HEK293 (cell line): Measurements from ENCODE around the gene TBC1D16.

ENCODE experiments used
- CTCF ChIA-PET: fragments of 350-600 bp; formaldehyde crosslinking; extraction: SDS; loops from one replicate; lab custom pipeline; 2021; ENCODE audit warnings: antibody characterized with exemption; lab: Yijun Ruan, JAX
- POLR2A ChIA-PET: fragments of 300-600 bp; formaldehyde crosslinking; extraction: SDS; loops from one replicate; lab custom pipeline; 2020; ENCODE audit warnings: antibody characterized with exemption, inconsistent platforms; lab: Yijun Ruan, JAX
- H3K27ac ChIP-seq: fragments of 200-500 bp; sonication (Bioruptor generic); 2 replicates; pipeline ENCODE4 v1.5.1; 2014; ENCODE audit warnings: low read depth, low read length, control low read depth, inconsistent platforms; ENCODE audit errors: extremely low read depth
- H3K36me3 ChIP-seq, 2 experiments: fragments of 200-500 bp in 1 of 2; sonication (Bioruptor generic) in 1 of 2; 1 replicate in 1 of 2; 2 replicates in 1 of 2; pipeline ENCODE4 v1.5.1; 2014 to 2017; ENCODE audit warnings: inconsistent platforms in 2 of 2, low read length in 2 of 2; ENCODE audit not compliant: control insufficient read depth in 2 of 2, insufficient read depth in 1 of 2
- H3K4me1 ChIP-seq: fragments of 200-500 bp; sonication (Bioruptor generic); 2 replicates; pipeline ENCODE4 v1.5.1; 2014; ENCODE audit warnings: mild to moderate bottlenecking, low read length, inconsistent platforms; ENCODE audit not compliant: control insufficient read depth, insufficient read depth
- H3K4me3 ChIP-seq: 2 replicates; pipeline ENCODE4 v1.5.1; 2011; ENCODE audit warnings: low read depth, mild to moderate bottlenecking, control low read depth, low read length, moderate library complexity
- H3K9me3 ChIP-seq: fragments of 200-500 bp; sonication (Bioruptor generic); 2 replicates; pipeline ENCODE4 v1.5.1; 2014; ENCODE audit warnings: low read depth, low read length, inconsistent platforms; ENCODE audit not compliant: control insufficient read depth, insufficient read depth
- BCL11A ChIP-seq: fragments of 450-650 bp; formaldehyde crosslinking; IDR thresholded peaks from 2 replicates; pipeline ENCODE4 v1.5.1; 2016; ENCODE audit warnings: low read depth, missing biosample characterization, missing genetic modification characterization
- EGR2 ChIP-seq: fragments of 450-650 bp; formaldehyde crosslinking; IDR thresholded peaks from 2 replicates; pipeline ENCODE4 v1.5.1; 2016; ENCODE audit warnings: low read depth, missing biosample characterization, missing genetic modification characterization
- HOXC10 ChIP-seq: sonication (generic); formaldehyde crosslinking; IDR thresholded peaks from 2 replicates; pipeline ENCODE4 v1.8.1; 2023; ENCODE audit warnings: mild to moderate bottlenecking, missing genetic modification reagents
- KLF1 ChIP-seq: fragments of 450-650 bp; formaldehyde crosslinking; IDR thresholded peaks from 2 replicates; pipeline ENCODE4 v1.5.1; 2016; ENCODE audit warnings: missing biosample characterization, missing genetic modification characterization
- KLF8 ChIP-seq: fragments of 450-650 bp; formaldehyde crosslinking; IDR thresholded peaks from 2 replicates; pipeline ENCODE4 v1.5.1; 2016; ENCODE audit warnings: missing biosample characterization, missing genetic modification characterization
- MYNN ChIP-seq: fragments of 450-650 bp; formaldehyde crosslinking; IDR thresholded peaks from 2 replicates; pipeline ENCODE4 v1.5.1; 2016; ENCODE audit warnings: missing biosample characterization, missing genetic modification characterization, borderline replicate concordance
- SP2 ChIP-seq: fragments of 450-650 bp; formaldehyde crosslinking; IDR thresholded peaks from 2 replicates; pipeline ENCODE4 v1.5.1; 2016; ENCODE audit warnings: missing biosample characterization, missing genetic modification characterization
- YY1 ChIP-seq: fragments of 450-650 bp; formaldehyde crosslinking; IDR thresholded peaks from 2 replicates; pipeline ENCODE4 v1.5.1; 2018; ENCODE audit warnings: missing biosample characterization, missing genetic modification characterization
- ZBTB1 ChIP-seq: fragments of 450-650 bp; formaldehyde crosslinking; IDR thresholded peaks from 2 replicates; pipeline ENCODE4 v1.5.1; 2016; ENCODE audit warnings: missing biosample characterization, missing genetic modification characterization
- ZBTB21 ChIP-seq: fragments of 450-650 bp; formaldehyde crosslinking; IDR thresholded peaks from 2 replicates; pipeline ENCODE4 v1.5.1; 2017; ENCODE audit warnings: missing biosample characterization, missing genetic modification characterization
- ZFHX2 ChIP-seq: fragments of 450-650 bp; formaldehyde crosslinking; conservative IDR thresholded peaks from 2 replicates; pipeline ENCODE4 v1.5.1; 2016; ENCODE audit warnings: missing biosample characterization, missing genetic modification characterization
- ZFP69B ChIP-seq: fragments of 450-650 bp; formaldehyde crosslinking; IDR thresholded peaks from 2 replicates; pipeline ENCODE4 v1.5.1; 2016; ENCODE audit warnings: missing biosample characterization, missing genetic modification characterization
- ZNF112 ChIP-seq: fragments of 450-650 bp; formaldehyde crosslinking; IDR thresholded peaks from 2 replicates; pipeline ENCODE4 v1.5.0; 2017; ENCODE audit warnings: missing biosample characterization, missing genetic modification characterization
- ZNF510 ChIP-seq: fragments of 450-650 bp; formaldehyde crosslinking; IDR thresholded peaks from 2 replicates; pipeline ENCODE4 v1.5.1; 2018; ENCODE audit warnings: mild to moderate bottlenecking, missing genetic modification characterization, missing biosample characterization; ENCODE audit not compliant: insufficient replicate concordance
- ZNF514 ChIP-seq: fragments of 450-650 bp; formaldehyde crosslinking; IDR thresholded peaks from 2 replicates; pipeline ENCODE4 v1.5.1; 2016; ENCODE audit warnings: missing biosample characterization, missing genetic modification characterization
- ZNF621 ChIP-seq: fragments of 450-650 bp; formaldehyde crosslinking; IDR thresholded peaks from 2 replicates; pipeline ENCODE4 v1.5.1; 2017; ENCODE audit warnings: missing biosample characterization, missing genetic modification characterization
- ZSCAN16 ChIP-seq: fragments of 450-650 bp; formaldehyde crosslinking; IDR thresholded peaks from 2 replicates; pipeline ENCODE4 v1.5.1; 2016; ENCODE audit warnings: missing biosample characterization, missing genetic modification characterization
- TF ChIP-seq, protein P1 (sequence below): fragments of 450-650 bp; formaldehyde crosslinking; IDR thresholded peaks from 2 replicates; pipeline ENCODE4 v1.5.1; 2016; ENCODE audit warnings: missing biosample characterization, missing genetic modification characterization
- TF ChIP-seq, protein P2 (sequence below): fragments of 450-650 bp; formaldehyde crosslinking; IDR thresholded peaks from 2 replicates; pipeline ENCODE4 v1.5.1; 2016; ENCODE audit warnings: missing biosample characterization, missing genetic modification characterization, borderline replicate concordance
- TF ChIP-seq, protein P3 (sequence below): fragments of 450-650 bp; formaldehyde crosslinking; IDR thresholded peaks from 2 replicates; pipeline ENCODE4 v1.5.1; 2016; ENCODE audit warnings: missing biosample characterization, missing genetic modification characterization

Gene TBC1D16

DNA sequence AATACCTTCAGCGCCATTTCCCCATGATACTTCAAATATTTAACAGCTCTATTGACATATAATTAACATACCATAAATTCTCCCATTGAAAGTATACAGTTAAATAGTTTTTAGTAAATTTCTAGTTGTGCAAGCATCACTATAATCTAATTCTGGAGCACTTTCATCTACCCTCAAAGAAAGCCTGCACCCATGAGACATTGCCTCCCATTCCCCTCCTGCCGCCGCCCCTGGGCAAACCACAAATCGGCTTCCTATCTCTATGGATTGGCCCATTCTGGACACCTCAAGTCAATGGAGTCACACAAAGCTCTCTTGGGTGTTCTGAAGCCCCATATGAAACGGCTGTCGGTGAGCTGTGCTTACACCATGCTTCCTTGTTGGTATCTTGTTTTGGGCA lies 119.2 kb downstream of the TBC1D16 start:
- ChIA-PET CTCF (interaction anchor here (0.6 to 2.5 kb wide), 13 partner anchors 7 to 205 kb away, joined by 3 to 10 read pairs (median 4); partner anchors contain the start of gene CBX4), POLR2A (interaction anchor here (0.8 to 1.4 kb wide), 2 partner anchors 15 to 120 kb away, joined by 3 to 4 read pairs; partner anchors contain the start of gene CBX8)
- TF ChIP-seq KLF8 (no peak), SP2 (tag by site-specific recombination) (no peak), ZSCAN16 (tag by site-specific recombination) (no peak), YY1 (tag by site-specific recombination) (no peak), ZNF514 (tag by site-specific recombination) (no peak), ZBTB1 (tag by site-specific recombination) (no peak), ZNF621 (tag by site-specific recombination) (no peak), EGR2 (no peak), ZBTB21 (no peak), ZNF112 (tag by site-specific recombination) (no peak)
- TF ChIP-seq, protein P1, sequence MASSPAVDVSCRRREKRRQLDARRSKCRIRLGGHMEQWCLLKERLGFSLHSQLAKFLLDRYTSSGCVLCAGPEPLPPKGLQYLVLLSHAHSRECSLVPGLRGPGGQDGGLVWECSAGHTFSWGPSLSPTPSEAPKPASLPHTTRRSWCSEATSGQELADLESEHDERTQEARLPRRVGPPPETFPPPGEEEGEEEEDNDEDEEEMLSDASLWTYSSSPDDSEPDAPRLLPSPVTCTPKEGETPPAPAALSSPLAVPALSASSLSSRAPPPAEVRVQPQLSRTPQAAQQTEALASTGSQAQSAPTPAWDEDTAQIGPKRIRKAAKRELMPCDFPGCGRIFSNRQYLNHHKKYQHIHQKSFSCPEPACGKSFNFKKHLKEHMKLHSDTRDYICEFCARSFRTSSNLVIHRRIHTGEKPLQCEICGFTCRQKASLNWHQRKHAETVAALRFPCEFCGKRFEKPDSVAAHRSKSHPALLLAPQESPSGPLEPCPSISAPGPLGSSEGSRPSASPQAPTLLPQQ (tag by site-specific recombination): no peak
- TF ChIP-seq, protein P2, sequence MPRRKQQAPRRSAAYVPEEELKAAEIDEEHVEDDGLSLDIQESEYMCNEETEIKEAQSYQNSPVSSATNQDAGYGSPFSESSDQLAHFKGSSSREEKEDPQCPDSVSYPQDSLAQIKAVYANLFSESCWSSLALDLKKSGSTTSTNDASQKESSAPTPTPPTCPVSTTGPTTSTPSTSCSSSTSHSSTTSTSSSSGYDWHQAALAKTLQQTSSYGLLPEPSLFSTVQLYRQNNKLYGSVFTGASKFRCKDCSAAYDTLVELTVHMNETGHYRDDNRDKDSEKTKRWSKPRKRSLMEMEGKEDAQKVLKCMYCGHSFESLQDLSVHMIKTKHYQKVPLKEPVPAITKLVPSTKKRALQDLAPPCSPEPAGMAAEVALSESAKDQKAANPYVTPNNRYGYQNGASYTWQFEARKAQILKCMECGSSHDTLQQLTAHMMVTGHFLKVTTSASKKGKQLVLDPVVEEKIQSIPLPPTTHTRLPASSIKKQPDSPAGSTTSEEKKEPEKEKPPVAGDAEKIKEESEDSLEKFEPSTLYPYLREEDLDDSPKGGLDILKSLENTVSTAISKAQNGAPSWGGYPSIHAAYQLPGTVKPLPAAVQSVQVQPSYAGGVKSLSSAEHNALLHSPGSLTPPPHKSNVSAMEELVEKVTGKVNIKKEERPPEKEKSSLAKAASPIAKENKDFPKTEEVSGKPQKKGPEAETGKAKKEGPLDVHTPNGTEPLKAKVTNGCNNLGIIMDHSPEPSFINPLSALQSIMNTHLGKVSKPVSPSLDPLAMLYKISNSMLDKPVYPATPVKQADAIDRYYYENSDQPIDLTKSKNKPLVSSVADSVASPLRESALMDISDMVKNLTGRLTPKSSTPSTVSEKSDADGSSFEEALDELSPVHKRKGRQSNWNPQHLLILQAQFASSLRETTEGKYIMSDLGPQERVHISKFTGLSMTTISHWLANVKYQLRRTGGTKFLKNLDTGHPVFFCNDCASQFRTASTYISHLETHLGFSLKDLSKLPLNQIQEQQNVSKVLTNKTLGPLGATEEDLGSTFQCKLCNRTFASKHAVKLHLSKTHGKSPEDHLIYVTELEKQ: no peak
- no peaks in the 10 kb centered on the region for H3K9me3 ChIP-seq
- no peaks in the 10 kb centered on the region for H3K4me1 ChIP-seq
- no peak overlapping the region for H3K27ac ChIP-seq
- H3K36me3 ChIP-seq: no peaks in the 10 kb centered on the region
- no peak overlapping the region for H3K4me3 ChIP-seq

DNA sequence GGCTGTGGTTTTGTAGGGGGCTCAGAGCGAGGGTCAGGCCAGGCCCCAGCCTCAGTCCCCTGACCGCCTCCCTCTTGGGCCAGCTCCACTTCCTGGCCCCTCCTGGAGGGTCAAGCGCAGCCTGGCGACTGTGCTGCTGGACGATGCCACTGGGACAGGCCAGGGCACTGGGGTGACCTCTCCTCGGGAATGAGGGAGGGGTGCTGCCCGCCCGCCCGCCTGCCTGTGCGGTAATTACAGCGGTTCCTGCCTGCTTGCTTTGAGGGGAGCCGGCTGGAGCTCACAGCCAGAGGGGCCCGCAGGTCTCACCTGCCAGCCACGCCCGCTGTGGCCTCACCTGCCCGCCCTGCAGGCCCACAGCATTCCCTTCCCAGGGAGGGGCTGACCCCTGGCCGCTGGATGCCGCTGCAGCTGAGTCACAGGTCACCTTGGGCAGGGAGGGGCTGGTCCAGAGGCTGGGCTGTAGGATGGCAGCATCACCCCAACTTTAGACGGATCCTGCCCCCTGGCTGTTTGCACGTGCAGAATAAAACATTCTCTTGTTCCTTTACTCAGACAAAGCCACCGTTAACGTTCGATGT lies 119.7 kb downstream of the TBC1D16 start:
- H3K9me3 ChIP-seq: no peaks in the 10 kb centered on the region
- ChIA-PET POLR2A (interaction anchor here (0.8 to 1.4 kb wide), 3 partner anchors 15 to 119 kb away, joined by 3 to 6 read pairs (median 4); partner anchors contain the start of genes CBX4 and CBX8), CTCF (interaction anchor here (0.7 to 2.5 kb wide), 14 partner anchors 8 to 174 kb away, joined by 3 to 10 read pairs (median 4); partner anchors contain the start of gene CBX4)
- no peaks in the 10 kb centered on the region for H3K36me3 ChIP-seq
- H3K4me1 ChIP-seq: no peaks in the 10 kb centered on the region
- TF ChIP-seq HOXC10 (no peak), ZNF510 (tag by site-specific recombination) (no peak), ZFP69B (tag by site-specific recombination) (no peak), MYNN (no peak), ZFHX2 (tag by site-specific recombination) (no peak), KLF1 (tag by site-specific recombination) (peak; percentile 48; the same call in 1 of the 2 replicates), BCL11A (tag by site-specific recombination) (0 out of 2 replicates have a peak, but pooled peaks have one; percentile 50), KLF8 (peak; percentile 46; the same call in 1 of the 2 replicates)
- TF ChIP-seq, protein P3, sequence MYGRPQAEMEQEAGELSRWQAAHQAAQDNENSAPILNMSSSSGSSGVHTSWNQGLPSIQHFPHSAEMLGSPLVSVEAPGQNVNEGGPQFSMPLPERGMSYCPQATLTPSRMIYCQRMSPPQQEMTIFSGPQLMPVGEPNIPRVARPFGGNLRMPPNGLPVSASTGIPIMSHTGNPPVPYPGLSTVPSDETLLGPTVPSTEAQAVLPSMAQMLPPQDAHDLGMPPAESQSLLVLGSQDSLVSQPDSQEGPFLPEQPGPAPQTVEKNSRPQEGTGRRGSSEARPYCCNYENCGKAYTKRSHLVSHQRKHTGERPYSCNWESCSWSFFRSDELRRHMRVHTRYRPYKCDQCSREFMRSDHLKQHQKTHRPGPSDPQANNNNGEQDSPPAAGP (tag by site-specific recombination): peak; percentile 48; the same call in 1 of the 2 replicates
- H3K27ac ChIP-seq: no peak overlapping the region
- H3K4me3 ChIP-seq: no peak overlapping the region
